HG03565 (cell line): ENCODE results near the gene ZNF672.
A peak's percentile ranks its signal among the peaks of the same experiment; 100 is the strongest.
"Not testable (repeated sequence)": the region's sequence is repeated elsewhere in the genome, so short reads cannot be mapped to it uniquely, and the experiment has no call there.

Source experiments
- ATAC-seq: cut with Tn5 transposase; IDR thresholded peaks from one replicate; pipeline ENCODE4 v1.9.1; 2021; ENCODE audit warnings: mild to moderate bottlenecking, moderate library complexity; ENCODE audit not compliant: unreplicated experiment

ZNF672 gene

DNA sequence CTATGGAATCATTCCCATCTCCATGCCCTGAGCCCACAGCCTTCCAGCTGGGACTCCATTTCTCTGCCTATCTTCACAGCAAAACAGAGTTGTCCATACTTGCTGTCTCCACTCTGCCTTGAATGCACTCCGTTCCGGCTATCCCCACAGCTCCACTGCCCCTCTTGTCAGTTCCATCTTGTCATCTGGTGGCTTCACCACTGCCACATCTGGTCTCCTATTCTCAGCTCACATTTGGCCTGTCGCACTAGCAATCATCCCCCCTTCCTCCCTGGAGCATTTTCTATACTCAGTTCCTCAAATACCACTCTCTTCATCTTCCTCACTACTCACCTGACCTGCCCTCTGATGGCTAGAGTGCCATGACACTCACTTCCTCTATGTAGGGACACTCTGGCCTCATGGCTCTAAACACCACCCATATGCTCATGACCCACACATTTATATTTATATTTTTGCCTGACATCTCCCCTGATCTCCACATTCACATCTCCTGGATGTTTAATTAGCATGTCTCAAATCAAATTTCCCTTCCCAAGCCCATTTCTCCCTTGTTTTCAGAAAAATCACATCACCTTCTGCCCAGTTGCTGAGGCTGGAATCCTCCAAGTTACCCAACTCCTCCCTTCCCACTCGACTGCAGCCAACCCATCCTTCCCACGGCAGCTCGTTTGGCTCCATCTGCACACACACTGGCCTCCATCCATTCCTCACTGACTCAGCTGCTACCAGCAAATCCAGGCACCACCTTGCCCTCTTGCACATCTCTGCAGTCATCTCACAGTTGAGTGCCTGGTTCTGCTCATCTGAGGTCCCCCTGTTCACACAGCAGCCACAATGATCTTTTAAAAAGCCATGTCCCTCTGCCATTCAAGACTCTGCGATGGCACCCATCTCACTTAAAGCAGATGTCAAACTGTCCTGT lies 14.7 kb downstream of the ZNF672 start:
- no peak for ATAC-seq

DNA sequence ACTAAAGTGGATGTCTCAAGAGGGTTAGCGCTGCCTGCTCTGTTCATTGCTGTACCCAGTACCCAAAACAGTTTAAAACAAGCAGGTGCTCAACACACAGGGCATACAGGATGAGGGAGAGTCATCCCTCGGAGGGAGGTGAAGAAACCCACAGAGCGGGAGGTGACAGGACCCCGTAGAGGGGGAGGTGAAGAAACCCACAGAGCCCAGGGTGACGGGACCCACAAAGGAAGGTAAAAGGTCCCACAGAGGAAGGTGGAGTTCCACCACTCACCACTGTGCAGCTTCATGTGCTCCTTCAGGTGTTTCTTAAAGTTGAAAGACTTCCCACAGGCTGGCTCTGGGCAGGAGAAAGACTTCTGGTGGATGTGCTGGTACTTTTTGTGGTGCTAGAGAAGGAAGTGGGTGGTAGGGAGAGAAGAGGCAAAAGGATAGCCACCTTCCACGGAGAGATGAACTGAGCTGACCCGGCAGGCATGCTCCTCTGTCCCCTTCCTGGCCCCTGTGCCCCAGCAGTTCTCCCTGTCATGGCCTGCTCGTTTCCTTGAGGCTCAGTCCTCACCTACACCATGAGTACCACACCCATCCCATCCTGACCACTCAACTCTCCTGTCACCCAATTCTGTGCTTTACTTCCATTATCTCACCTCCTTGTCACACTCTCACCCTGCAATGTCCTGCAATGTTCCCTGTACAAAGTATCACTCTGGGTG lies 15.8 kb downstream of the ZNF672 start:
- no peak for ATAC-seq

DNA sequence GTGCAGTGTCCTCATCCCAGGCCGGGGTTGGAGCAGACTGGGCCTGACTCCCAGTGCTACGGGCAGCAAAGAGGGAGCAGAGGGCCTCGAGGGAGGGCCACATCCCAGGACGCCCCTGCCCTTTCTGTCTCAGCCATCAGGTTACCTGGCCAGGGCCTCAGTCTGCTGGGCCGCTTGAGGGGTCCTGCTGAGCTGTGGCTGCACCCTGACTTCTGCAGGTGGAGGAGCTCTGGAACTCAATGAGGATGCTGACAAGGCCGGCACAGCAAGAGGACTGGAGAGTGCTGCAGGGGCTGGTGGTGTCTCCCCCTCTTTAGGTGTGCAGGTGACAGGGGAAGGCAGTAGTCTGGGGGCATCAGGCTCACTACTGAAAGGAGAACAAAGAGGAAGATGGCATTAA lies 17.6 kb downstream of the ZNF672 start:
- ATAC-seq = no peak

DNA sequence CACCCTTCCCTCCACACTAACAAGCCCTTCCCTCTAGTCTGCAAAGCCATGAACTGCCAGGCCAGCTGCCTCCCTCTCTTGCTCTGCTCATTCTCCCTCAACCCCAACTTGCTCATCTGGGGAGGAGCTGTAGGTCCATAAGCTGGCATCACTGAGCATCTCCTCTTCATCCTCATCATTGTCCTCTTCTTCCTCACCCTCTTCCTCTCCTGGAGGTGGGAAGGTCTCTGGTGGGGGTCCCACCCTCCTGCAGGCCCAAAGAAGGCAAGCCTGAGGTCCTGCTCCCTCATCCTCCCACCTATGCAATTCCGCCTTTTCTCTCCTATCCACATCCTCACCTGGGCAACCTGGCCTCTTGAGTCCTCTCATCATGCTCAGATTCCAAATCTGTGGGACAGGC lies 18.2 kb downstream of the ZNF672 start:
- no peak for ATAC-seq

DNA sequence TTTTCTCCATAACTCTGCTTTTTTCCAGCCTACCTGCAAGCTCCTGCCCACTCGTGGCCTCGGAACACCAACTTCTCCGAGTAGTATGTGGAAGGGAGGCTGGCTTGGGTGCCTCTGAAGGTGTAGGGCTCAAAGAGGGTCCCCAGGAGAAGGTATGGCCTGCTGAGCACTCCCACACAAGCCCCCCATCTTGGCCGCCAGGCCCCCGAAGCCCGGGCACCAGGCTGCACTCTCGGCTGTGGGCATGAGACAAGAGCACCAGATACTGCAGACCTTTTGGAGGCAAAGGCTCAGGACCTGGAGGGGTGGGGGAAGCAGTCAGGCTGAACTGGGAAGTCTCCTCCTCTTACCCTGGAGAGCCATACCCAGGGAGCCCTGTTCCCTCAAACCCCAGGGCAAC lies 19.2 kb downstream of the ZNF672 start:
- no peak for ATAC-seq

DNA sequence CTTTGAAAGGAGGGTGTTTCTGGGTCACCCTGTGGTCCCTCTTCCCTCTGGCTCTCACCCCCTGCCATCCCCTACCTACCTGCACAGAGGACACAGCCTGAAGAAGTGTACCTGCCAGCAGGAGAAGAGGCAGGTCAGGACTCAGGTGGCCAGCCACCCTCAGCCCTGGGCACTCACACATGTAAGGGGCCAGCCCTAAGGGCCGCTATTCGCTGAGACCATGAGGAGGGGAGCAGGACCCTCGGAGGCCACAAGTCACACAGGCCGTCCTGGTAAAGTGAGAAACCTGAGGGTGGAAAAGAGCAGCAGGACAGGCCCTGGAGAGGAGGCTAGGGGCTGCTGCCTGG lies 19.7 kb downstream of the ZNF672 start:
- no peak for ATAC-seq

DNA sequence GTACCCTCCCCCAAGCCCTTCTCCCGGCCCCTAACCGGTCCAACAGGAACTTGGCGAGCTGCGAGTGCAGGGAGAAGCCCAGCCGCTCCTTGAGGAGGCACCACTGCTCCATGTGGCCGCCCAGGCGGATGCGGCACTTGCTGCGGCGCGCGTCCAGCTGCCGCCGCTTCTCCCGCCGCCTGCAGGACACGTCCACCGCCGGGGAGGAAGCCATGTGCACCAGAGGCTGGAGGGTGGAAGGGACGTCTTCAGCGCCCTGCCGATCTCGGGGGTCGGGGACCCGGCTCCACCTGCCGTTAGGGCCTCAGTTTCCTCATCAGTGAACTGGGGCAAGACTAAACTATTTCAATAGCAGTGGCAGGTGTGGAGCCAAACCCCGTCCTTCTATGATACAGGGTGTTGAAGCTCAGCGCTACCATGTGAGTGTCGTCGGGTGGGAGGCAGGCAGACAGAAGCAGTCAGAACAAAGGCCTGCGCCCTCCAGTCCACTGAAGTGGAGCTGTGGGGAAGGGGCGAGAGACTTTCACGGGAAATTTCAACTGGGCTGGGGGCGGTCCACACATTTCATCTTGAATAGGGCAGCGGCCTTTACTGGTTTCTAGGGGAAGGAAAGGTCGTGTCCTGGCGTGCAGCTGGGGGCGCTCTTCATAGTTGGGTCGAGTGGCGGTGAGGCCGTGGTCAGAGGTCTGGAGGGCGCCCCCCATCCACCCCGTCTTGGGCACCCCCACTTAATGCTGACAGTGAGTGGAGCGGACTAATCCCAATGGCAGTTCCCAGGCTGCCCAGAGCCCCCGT lies 20.3 kb downstream of the ZNF672 start:
- ATAC-seq = peak; percentile 20

DNA sequence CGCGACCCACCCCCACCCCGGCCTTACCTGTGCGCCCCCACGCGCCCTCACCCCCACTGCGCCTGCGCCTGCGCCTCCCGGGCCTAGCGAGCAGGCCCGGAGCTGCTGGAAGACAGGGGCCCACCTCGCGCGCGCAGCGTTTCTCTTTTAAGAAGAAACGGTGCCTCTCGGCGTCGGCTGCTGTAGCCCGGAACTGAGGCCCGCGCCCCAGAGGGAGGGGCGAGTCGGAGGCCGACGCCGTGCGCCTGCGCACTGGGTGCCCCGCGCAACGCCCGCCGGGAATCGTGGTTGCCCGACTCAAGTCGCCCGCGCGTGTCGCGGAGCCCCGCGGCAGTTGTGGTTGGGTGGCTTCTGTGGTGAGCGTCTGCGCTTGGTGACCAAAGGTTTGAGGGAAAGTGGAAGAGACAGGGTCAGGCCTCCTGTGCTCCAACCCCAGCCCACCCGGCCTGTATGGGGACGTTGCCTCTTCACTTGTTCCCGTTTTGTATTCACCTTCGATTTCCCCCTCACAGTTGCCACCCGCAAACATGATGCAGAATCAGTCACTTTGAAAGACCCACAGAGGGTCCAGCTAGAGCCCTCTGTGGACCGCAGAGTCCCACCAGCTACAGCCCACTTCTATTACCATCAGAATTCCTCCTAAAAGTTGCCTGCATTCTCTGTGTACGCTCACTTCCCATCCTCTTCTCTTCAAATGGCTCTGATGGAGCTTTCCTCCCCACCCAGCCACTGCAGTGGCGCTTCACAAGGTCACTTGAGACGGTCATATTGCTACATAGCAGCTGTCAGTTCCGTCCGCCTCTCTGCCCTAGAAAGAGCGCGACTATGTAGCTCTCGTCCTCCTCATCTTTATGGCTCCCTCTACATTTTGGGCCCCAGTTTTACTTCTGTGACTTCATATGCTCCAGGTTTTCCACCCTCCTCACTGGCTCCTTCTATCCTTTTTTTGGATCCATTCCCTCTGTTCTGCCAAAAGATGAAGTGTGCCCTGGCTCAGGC lies 21.2 kb downstream of the ZNF672 start, which contains the start of gene ZNF692:
TSS of gene ZNF692 (minus strand) at position 195 of the 999 bp plus-strand sequence. CDS start 776 bp downstream, outside the sequence.
- ATAC-seq = peak; percentile 82

DNA sequence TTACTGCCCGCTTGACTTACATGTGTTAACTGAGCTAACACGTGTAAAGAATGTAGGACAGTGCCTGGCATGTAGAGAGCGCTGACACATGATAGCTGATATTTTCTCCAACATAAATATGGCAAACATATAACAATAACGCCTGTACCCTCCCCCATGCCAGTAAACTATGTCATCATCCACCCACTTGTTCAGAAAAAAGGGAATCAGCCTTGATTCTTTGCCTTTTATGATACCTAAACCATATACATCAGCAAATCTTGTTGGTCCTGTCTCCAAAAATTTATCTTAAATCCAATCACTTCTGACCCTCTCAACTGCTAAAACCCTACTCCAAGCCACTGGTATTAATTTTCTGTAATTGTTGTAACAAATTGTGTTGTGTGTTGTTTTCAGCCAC lies 22.0 kb downstream of the ZNF672 start:
- no peak for ATAC-seq

DNA sequence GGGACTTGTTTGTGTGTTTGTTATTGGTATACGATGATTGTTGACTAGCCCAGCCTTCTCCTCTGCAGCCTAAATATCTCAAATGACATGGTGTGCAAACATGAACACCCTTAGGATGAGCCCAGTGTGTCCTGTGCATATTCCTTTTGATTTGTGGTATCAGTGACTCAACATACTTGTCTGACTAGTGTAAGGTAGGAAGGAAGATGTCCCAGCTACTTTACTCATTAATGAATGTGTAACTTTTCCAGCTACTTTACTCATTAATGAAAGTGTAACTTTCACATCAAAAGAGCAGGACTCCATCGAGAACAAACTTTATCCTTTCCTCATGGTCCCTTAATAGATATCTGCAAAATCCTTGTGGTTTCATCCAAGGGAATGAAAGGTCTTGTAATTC lies 23.6 kb downstream of the ZNF672 start:
- ATAC-seq = no peak

DNA sequence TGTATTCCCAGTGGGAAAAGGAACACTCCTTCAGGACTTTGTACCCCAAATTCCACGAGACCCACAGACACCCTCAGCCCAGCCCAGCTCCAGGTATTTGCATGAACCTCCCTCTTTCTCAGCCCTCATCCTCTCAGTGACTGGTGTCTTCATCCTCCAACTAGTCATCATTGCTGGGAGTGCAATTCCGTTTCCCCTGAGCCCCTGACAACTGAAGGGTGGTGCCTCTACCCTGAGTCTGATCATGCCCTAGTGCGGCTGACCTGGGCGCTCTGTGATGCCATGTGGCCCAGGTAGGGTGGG lies 24.6 kb downstream of the ZNF672 start:
- ATAC-seq = no peak

DNA sequence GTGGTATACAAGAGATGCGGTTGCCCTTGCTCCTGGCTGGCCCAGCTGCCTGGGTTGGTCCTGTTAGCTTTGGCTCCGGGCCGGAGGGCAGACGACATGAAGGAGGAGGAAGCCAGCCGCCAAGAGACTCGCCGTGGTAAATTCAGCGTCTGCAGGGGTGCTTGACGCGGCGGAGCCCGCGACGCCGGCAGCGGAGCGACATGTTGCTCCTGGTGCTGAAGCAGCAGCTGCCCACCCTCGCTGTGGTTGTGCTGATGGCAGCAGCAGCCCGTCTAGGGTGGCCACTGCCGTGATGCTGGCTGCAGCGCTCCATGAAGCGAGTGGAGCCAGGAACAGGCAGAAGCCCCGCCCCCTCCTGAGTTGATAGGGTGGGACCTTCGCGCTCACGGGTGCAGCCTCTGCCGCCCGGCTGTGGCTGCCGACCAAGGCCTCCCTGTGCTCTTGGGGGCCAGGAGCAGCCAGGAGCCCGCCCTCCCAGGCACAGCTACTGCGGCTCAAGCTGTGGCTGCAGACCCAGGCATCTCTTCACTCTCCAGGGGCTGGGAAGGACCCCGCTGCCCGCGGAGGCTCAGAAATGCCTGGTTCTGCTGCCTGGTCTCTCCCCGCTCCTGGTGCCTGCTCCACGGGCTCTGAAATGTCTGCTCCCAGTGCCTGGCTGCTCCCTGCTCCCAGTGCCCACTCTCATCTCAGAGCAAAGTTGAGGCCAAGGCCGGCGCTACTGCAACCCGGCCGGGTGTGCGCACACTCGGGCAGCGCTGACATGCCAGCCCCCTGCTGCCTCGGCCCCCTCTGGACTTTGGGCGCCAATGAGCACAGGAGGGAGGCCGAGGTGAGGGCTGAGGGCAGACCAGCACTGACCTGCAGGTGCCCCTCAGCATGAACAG lies 25.2 kb downstream of the ZNF672 start:
- peak; percentile 46 for ATAC-seq

DNA sequence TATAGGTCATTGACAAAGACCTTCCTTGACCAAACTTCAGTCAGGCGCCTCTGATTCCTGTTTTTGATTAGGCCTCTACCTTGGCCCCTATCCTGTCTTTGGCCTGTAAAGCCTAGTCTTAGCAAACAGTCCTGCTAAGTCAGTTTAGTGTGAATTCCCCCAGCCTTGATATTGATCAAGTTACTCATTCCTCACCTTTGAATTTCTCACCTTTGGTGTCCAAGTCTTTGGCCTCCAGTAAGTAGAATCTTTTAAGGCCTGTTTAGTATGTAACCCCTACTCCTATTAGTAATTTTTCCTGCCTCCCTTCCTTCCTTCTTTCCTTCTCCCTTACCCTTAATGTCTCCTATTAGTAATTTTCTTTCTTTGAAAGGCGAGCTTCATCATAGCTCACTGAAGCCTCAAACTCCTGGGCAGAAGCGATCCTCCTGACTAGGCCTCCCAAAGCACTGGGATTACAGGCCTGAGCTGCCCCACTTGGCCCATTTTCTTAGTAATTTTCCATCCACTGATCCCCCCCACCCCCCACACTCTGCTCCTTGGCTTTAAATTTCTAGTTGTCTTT lies 33.9 kb downstream of the ZNF672 start:
- no peak for ATAC-seq

DNA sequence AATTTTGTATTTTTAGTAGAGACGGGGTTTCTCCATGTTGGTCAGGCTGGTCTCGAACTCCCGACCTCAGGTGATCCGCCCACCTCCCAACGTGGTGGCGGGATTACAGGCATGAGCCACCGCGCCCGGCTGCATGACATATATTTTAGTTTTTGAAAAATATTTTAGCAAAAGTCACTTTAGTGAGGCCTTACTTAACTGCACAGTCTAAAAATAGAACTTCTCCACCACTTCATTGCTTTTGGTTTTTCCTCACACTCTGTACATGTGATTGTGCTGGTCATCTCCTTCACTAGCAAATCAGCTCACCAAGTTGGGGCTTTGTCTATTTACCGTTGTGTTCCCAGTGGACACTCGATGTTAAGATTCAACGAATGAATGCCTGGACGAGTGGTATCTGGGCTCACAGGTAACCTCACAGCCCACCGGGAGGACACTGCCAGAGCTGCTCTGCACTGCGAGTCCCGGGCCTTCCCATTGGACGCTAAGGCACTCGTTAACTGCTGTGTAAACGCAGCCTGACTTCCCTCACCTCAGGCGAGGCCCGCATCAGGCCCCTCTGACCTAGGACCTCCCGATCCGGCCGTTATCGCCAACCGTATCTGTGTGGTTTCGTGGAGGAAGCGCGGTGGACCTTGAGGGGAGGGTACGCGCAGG lies 34.9 kb downstream of the ZNF672 start:
- peak; percentile 17 for ATAC-seq

DNA sequence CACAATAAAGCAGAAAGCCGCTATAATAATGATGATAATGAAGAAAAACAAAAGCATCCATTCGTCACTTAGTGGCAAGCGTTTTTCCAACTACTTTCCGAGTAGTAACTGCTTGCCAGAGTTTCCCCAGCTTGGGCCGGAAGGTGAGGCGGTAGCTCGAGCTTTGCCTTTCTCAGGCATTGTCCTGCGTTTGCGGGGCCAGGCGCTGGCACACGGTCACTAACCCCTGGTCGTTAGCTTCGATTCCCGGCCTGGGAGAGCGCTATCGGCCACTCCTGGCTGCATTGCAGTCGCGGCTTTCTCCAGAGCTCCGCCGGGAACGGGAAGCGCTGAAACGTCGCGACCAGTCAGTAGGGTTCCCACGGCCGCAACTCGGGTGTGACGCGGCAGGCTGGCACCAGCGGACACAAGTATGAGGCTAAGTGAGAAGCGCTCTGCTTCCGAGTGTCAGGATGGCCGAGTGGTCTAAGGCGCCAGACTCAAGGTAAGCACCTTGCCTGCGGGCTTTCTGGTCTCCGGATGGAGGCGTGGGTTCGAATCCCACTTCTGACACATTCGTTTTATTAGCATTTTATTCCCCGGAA lies 35.5 kb downstream of the ZNF672 start:
- ATAC-seq = peak; percentile 54

DNA sequence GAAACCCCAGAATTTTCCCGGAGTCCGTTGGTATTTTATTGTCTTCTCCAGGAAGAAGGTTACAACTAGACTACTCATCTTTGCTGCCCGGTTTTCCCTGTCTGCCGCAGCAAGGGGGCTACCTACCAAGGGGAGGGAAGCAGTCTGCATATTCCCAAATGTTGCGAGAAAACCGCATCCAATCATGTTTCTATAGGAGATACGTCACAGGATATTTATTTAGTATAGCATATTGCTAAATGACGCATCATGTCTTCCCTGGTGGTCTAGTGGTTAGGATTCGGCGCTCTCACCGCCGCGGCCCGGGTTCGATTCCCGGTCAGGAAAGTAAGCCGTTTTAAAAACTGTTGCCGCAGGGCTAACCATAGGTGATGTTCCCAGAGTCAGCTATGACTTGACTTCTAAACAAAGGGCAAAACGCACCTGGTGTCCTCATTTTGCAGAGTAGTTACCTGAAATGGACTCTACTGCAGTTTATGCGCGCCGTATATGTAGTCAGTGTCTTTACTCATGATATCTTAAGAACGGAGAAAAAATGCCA lies 36.0 kb downstream of the ZNF672 start:
- peak; percentile 66 for ATAC-seq

DNA sequence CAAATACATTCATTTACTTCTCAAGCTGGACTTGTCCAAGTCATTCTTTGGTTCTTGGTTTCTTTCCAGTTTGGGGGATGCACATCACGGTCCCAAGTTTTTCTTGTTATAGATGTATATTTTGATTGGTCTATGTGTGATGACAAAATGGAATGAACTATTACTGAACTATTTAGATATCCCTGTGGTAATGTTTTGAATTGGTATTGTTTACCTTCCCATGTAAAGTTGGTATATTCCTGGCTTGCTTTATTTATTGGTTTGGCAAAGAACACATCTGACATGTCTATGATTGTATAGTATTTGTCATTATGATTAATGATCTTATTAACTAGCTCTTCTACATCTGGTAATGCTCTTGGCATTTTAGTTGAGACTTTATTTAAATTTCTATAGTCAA lies 43.2 kb downstream of the ZNF672 start:
- no peak for ATAC-seq

DNA sequence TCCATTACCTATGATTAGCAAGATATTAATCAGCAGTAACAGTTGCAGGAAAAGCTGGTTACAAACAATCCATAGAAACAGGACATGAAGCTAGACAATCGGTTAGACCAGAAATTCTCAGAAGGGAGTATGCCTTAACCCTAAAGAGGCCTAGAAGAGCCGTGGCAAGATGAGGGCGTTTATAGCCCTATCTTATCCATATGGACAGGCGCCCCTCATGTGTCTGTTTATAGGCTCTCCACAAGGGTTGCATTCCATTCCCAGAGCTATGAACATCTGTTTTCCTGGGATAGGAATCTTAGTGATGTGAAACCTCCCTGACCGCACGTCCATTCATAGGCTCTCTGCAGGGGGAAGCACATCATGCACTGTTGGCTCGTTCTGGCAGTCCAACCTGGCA lies 44.4 kb downstream of the ZNF672 start:
- not testable (repeated sequence) for ATAC-seq
